ENCODE results near the gene SH2D1B.

- TF ChIP-seq RCOR1 (conservative IDR thresholded peaks at IDR 0.05; ENCODE audit: low read depth, low read length) (no peak), HDAC2 (IDR thresholded peaks at IDR 0.05) (no peak), SP1 (IDR thresholded peaks at IDR 0.05; ENCODE audit: low read depth, low read length) (no peak), EGR1 (IDR thresholded peaks at IDR 0.05; ENCODE audit: borderline replicate concordance in 1 of 2, low read depth in 2 of 2, low read length in 2 of 2) (no peak), POLR2AphosphoS5 (IDR thresholded peaks at IDR 0.05; ENCODE audit: low read length) (no peak)
These were observed 45.8 kb downstream of the SH2D1B start for GRCh38 chr1:162366149-162366548.
